HG02870 (cell line): ENCODE results near the gene CGB3.
A peak's percentile ranks its signal among the peaks of the same experiment; 100 is the strongest.

ENCODE experiments used
- ATAC-seq: cut with Tn5 transposase; IDR thresholded peaks from one replicate; pipeline ENCODE4 v1.9.1; 2021; ENCODE audit warnings: mild to moderate bottlenecking, moderate library complexity; ENCODE audit not compliant: unreplicated experiment

Gene CGB3

DNA sequence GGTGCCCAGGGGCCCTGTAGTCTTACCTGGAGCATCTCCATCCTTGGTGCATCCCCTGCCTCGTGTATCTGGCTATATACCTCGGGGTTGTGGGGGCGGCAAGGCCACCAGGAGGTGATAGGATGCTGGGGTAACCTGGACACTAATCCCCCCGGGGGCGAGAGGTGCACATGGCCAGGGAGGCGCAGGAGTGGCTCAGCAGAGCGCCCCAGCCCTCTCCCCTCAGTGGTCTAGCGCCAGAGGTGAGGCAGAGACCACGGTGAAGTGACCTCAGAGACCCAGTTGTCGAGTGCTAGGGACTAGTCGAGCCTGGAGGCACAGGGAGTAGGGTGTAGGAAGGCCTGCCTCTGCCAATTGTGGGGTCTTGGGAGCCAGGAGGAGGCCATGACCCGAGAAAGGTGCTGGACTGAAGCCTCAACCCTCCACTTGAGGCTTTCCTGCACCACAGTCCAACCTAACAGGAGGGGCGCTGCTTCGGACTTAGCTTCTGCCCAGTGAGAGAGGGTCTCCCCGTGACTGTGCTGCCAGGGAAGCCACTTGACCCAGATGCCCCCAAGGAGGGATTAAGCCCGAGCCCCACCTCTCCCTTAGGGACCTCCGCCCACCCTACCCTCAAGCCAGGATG lies 7.0 kb downstream of the CGB3 start, which contains the start of gene LHB:
TSS of gene LHB (minus strand) at position 51 of the 625 bp plus-strand sequence. CDS start at position 41, 10 bp downstream.
- no peak for ATAC-seq

DNA sequence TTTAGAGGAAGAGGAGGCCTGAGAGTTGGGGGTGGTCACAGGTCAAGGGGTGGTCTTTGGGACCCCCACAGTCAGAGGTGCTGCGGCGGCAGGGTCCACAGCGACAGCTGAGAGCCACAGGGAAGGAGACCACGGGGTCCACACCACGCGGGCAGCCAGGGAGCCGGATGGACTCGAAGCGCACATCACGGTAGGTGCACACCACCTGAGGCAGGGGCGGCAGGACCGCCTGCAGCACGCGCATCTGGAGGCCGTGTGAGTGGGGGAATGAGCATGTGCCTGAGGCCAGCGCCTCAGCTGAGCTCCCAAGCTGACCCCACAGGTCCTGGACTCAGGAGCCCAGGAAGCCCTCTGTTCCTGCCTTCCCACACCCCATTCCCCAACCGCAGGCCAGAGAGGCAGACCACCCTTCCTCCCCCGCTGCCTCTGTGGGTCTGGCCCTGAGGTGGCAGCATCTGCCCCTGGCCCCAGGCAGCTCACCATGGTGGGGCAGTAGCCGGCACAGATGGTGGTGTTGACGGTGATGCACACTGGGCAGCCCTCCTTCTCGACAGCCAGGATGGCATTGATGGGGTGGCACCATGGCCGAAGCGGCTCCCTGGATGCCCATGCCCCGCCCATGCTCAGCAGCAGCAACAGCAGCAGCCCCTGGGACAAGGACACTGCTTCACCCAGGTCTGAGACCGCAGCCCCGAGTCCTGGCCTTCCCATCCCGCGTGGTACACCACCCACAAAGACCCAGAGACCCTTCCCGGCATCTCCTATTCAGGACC lies 7.9 kb downstream of the CGB3 start:
- no peak for ATAC-seq

DNA sequence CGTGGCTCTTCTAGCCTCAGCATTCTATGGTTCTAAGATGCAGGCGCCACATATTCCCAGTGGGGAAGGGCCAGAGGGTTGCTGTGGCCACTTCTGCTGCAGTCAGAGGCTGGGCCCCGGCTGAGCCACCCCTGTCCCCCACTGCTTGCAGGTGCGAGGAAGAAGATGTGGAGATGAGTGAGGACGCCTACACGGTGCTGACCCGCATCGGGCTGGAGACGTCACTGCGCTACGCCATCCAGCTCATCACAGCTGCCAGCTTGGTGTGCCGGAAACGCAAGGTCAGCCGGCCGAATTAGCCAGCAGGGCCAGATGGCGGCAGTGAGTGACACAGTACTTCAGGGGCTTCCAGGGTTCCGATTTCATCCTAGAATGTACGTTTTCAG lies 9.3 kb downstream of the CGB3 start:
- ATAC-seq: no peak

DNA sequence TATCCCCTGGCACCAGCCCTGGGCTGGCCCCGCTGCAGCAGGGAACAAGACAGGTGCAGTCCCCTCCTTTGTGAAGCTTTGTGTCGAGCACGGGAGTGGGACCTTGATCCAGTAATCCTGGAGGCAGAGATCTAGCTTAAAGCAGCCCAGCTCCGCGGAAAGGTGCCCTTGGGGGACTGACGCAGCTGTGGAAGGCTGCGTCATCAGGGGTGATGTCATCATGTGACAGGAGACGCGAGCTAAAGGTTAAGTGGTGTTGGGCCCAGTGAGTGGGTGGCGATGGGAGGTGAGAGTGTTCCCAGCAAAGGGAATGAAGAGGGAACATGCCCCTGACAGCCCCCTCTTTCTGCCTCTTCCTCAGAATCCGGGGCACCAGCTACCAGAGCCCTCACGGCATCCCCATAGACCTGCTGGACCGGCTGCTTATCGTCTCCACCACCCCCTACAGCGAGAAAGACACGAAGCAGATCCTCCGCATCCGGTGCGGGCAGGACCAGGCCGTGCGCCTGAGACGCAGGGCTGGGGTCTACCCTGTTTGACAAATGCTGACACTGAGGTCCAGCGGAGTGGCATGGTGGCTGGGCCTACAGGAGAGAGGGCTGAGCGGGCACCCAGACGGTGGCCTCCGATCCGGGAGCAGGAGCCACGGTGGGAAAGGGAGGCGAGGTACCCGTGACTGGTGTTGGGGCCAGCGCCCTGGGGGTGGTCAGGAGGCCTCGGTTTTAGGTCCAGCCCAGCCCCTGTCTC lies 9.8 kb downstream of the CGB3 start:
- no peak for ATAC-seq

DNA sequence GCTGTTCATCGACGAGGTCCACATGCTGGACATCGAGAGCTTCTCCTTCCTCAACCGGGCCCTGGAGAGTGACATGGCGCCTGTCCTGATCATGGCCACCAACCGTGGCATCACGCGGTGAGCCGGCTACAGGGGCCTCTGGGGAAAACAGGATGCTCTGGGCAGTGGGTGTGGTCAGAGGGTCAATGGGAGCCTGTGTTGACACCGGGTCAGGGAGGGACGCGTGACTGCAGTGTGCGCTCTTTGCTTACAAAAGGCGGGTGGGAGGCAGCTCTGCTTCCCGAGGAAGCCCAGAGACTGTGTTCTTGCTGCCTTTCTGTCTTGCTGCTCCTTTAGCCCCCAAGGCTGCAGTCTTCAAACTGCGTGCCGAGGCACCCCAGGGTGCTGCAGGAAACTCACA lies 12.9 kb downstream of the CGB3 start:
- ATAC-seq: no peak

DNA sequence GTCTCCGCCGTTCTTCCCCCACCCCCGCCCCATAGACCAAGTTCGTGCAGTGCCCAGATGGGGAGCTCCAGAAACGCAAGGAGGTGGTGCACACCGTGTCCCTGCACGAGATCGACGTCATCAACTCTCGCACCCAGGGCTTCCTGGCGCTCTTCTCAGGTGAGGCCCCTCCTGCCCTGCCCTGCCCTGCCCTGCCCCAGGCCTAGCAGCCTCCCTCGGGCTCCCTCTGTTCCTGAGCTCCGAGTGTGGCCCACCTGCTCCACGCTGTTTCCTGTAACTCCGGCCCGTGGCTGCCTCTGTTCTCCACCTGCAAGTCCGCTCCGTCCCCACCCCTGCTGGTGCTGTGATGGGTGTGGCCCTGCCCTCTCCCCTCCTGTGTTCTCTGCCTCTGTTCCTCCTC lies 13.7 kb downstream of the CGB3 start:
- ATAC-seq: no peak

DNA sequence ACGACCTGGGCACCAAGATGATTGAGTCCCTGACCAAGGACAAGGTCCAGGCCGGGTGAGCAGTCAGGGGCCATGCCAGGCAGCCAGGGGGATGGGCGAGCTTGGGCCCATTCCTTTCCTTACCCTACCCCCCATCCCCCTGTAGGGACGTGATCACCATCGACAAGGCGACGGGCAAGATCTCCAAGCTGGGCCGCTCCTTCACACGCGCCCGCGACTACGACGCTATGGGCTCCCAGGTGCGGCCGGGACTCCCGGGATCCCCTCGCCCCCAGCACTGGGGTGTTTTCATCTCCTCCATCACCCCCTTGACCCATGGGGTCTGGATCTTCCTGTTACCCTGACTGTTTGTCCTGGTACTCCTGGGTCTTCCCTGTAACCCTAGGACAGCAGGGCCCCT lies 14.3 kb downstream of the CGB3 start:
- ATAC-seq: no peak

DNA sequence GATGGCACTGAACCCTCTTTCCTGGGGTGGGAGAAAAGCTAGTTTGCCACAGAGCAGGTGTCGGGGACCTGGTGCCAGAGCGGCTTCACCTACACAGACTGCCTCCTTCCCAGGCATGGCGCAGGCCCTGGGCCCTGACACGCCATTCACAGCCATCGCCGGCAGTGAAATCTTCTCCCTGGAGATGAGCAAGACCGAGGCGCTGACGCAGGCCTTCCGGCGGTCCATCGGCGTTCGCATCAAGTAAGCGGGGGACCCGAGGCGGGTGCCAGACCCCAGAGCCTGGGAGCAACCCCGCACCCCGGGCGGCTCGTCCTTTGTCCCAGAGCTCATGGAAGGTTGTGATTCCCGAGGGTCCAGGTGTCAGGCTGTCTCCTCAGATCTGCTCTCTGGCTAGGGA lies 17.2 kb downstream of the CGB3 start:
- no peak for ATAC-seq

DNA sequence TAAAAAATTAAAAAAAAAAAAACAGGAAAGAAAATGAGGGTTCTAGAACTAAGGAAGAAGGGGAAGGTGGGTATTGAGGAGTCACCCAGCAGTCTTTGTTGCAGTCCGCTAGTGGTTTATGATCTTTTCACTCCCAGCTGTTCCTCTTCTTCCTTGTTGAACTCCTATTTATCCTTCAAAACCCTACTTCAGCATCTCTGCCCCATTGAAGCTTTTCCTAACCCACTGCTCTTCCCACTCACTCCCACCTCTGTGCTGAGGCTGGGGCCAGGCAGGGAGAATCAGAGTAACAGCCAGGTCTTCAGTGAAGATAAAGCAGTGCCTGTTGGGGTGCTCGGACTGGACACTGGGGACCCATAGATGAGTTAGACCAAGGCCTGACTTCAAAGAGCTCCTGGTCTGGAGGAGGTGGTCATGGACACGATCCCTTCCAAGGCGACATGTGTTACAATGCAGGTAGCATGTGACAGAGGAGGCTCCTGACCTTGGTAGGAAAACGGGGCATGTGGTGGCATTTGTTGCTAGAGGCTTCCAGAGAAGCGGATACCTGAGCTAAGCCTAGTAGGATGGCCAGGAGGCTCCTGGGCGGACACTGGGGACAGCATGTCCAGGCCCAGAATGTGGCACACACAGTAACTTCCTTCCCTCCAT lies 19.0 kb downstream of the CGB3 start:
- no peak for ATAC-seq

DNA sequence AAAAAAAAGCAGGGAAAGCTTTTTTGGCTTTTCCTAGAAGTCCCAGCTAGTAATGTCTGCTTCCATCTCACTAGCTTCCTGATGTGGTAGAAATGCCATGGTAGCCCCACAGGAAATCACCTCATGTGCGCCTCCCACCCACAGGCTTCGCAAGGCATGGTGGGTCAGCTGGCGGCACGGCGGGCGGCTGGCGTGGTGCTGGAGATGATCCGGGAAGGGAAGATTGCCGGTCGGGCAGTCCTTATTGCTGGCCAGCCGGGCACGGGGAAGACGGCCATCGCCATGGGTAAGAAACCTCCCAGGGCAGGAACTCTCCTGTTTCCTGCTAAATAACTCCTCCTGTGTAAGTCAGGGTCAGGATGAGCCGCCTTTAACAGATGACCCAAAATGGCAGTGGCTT lies 20.0 kb downstream of the CGB3 start:
- no peak for ATAC-seq

DNA sequence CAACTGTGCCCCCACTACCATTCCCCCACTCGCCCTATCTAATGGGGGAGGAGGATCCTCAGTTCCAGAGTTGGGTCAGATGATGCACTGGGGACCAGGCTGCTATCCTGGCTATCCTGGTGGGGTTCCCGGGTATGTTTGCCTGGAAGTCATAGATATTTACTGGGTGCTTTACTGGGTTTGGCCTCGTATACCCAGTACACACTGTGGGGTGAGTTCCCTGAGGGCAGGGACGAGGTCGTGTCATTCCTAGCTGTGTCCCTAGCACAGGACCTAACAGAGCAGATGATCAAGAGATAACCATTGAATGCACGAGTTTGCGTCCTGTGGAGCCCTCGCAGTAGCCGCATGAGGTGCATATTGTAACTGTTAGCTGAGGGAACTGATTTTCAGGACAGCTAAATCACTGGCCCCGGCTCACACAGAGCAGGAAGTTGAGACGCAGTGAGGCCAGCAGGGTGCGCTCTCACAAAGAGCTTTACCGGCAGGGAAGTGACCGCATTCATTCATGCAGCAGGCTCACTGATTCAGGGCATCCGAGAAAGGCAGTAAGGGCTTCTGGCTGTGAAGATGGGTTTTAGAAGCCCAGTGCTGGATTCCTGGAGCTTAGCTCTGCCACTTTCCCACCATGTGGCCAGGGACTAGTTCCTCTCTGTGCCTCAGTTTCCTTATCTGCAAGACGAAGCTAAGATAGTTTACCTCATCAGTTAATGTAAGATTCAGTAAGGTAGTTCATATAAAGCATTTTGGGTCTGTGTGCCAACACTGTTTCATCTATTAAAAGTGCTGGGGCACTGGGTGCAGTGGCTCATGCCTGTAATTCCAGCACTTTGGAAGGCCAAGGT lies 24.4 kb downstream of the CGB3 start:
- no peak for ATAC-seq

DNA sequence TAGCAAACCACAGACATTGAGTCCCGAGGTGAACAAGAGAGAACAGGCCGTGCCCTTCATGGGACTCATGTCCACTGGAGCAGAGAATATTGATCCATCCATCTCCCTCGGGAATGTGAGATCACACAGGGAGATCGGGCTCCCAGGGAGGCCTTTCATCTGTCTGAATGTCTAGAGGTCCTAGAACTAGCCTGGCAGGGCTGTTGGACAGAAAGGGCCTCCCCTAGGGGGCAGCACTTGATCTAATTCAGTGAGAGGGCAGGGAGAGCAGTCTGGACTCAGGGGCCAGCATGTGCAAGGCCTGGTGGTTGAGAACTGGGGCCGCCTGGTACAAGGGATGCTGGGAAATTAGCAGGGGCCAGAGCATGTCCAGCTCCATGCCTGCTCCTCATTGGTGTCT lies 26.2 kb downstream of the CGB3 start:
- no peak for ATAC-seq

DNA sequence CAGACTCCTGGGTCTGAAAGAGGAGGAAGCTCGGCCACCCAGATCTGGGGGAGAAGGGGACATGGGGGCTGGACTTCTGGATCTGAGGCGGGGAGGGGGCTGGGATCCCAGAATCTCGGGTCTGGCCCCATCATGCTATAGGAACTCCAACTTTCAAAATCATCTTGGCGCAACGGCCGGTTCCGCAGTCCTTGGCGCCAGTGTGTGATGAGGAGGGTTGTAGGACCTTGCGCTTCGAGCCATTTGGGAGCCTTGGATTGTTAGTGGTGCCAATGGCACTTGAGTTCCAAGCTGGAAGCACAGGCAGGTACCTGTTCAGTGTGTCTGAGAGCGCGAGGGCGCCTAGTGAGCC lies 30.1 kb downstream of the CGB3 start:
- ATAC-seq: no peak

DNA sequence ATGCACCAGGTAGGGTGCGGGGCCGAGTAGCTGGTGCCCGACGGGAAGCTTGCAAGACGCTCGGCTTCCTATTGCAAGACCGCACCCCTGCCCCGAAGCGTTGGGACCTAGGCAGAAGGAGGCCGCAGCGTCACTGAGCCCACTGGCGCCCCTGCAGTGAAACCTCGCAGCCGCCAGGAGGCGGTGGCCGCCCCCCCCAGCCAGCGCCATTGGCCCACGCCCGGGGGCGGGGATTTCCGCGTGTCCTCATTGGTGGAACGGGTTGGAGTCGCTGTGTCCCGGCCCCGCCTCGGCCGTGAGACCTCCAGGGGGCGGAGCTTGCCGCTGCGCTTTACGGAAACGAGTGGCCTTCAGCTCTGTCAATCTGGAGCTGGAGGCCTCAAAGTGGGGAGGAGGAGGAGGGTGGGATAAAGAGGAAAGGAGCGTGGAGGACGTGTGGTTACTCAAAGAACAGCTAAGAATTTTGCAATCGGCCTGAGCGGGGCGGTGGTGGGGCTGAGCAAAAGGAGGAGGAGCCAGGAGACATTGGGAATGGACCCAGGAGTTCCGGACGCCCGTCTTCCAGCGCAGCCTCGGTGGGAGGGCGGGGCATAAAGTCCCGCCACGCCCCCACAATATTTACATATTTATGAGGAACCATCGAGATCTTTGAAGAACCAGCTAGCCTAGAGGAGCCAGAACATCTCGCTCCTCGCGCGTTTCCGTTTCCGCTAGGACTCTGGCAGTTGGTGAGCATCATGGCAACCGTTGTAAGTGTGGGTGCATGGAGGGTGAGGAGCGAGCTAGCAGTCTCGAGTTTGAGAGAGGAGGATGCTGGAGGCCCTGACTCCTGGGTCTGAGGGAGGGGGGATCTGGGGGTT lies 30.7 kb downstream of the CGB3 start, which contains the start of the genes GYS1 and RUVBL2:
TSS of gene GYS1 (minus strand) at position 135 of the 860 bp plus-strand sequence. CDS start 197 bp downstream, outside the sequence.
TSS of gene RUVBL2 (plus strand) at position 713 of the 860 bp plus-strand sequence. CDS start at position 738, 25 bp downstream.
- peak; percentile 80 for ATAC-seq

DNA sequence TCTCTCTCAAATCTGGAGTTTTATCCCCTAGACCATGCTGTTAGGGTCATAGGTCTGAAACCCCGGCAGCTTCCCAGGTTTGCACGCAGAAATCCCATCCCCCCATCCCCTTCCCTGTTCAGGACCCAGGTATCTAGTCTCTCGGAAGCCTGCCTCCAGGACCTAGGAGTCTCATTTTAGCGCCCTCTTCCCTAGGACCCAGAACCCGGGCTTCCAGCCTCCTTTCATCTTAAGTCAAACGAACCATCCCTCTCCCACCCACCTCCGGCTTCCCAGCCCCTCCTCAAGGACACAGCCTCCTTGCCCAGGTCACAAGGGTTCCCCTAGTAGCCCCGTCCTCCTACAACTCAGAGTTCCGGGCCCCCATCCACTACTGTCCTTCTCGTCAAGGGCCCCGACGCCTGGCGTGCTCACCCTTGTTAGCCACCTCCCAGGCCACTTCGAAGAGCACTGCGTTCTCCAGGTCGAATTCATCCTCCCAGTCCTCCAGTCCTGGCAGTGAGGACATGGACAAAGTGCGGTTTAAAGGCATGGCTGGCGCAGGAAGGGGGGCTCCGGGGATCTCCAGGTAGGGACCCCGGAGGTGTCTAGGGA lies 31.5 kb downstream of the CGB3 start:
- no peak for ATAC-seq

DNA sequence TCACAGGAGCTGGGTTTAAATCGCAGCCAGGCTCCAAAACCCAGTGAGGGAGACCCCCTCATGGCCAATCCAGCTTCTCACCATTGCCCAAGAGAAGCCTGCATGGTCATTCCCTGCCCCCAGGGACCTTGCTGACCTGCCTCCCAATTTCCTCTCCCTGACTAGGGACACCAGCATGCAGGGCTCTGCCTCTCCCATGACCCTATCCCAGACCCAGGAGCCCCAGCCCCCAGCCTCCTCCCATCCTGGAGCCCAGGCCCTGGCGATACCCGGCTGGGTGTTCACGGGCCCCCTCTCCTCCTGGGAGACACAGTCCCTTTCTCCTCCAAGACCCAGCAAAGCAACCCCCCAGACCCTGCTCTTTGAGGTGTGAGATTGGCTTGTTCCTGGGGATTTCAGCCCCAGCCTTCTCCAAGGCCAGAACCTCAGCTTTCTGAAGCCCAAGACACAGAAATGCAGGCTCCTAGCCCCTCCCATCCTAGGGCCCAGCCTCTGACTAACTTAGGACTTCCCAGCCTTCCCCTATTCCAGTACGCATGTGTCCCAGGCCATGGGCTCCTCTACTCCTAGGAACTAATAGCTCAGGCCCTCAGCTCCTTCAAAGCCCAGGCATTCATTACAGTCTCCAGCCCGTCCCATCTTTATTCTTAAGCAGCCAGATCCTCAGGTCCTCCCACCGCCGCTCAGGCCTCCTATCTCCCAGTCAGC lies 32.1 kb downstream of the CGB3 start:
- no peak for ATAC-seq

DNA sequence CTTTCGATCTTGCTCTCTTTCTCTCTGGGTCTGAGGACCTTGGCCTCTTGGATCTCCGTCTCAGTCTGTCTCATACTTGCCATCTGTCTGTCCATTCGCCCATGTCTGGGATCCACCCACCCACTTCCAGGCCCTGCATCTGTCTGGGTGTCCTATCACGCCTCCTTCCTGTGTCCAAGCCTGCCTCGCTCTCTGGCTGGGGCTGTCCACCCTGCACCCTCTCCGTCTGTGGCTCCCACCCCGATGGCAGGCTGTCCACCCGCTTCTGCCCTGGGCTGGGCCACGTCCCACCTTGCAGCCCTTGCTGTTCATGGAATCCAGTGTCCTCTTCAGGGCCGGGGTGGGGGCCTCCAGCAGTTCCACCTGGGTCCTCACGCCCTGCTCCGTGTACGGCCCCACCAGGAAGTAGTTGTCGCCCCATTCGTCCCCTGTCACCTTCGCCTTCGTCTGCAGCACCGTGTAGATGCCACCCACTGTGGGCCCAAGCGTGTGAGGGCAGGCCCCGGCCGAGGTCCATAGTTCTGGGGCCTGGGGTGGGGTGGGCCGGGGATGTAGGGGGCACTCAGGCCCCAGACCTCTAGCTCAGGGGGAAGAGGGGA lies 33.0 kb downstream of the CGB3 start:
- ATAC-seq: no peak

DNA sequence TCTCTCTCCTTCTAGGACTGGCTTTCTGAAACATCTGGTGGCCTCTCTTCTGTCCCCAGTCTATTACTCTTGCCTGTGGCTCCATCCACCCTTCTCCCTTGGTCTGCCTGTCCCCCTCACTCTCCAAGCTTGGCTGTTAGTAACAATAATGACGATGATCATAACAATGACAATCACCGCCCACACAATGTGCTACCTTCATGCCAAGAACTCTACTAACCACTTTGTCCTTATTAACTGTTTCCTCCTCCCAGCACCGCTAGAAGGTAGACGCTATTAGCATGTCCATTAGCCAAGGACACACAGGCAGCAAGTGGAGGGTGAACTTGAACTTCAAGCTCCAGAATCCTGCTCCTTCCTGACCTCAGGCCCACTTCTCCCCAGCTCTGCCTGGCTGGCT lies 33.7 kb downstream of the CGB3 start:
- ATAC-seq: no peak
